Gastrocnemius medialis (tissue), 4 donors: ENCODE results near the gene ID1. TPM values are rescaled to one million over a fixed set of nuclear protein-coding genes. Genes with fewer than 3 reads are reported as not detected.

Source experiments
- ATAC-seq, 2 donors: fragments of 150-250 bp; one replicate each; pipeline ENCODE4 v1.9.1; 2016
- DNase-seq, 2 donors: peaks; one replicate each; pipeline ENCODE4 v3.0.0-alpha.2; 2019
- H3K27ac ChIP-seq, 4 donors: fragments of 200-600 bp; sonication (generic); 1 replicate in 1 of 4; 2 replicates in 3 of 4; pipeline ENCODE4 v1.5.1; 2016 to 2018; ENCODE audit warnings: mild to moderate bottlenecking in 2 of 4, moderate library complexity in 1 of 4
- H3K27me3 ChIP-seq, 3 donors: fragments of 200-600 bp; sonication (generic) in 2 of 3; 1 replicate in 1 of 3; 2 replicates in 2 of 3; pipeline versions ENCODE4 v1.5.1 to v1.6.0; 2016 to 2019; ENCODE audit warnings: mild to moderate bottlenecking in 1 of 3, moderate library complexity in 1 of 3
- H3K36me3 ChIP-seq, 2 donors: fragments of 200-600 bp; sonication (generic) in 1 of 2; one replicate each; pipeline ENCODE4 v1.5.1; 2017 to 2018
- H3K4me1 ChIP-seq, 2 donors: fragments of 200-600 bp; sonication (generic) in 1 of 2; one replicate each; pipeline ENCODE4 v1.5.1; 2016 to 2017; ENCODE audit warnings: mild to moderate bottlenecking in 2 of 2
- H3K4me3 ChIP-seq, 4 donors: fragments of 200-600 bp; sonication (generic) in 3 of 4; 1 replicate in 1 of 4; 2 replicates in 3 of 4; pipeline ENCODE4 v1.5.1; 2016 to 2019; ENCODE audit warnings: mild to moderate bottlenecking in 2 of 4
- H3K9me3 ChIP-seq, 3 donors: fragments of 200-600 bp; sonication (generic) in 2 of 3; 1 replicate in 1 of 3; 2 replicates in 2 of 3; pipeline ENCODE4 v1.5.1; 2016 to 2019
- CTCF ChIP-seq, 5 experiments: fragments of 450-650 bp in 3 of 5; fragments of 200-600 bp in 2 of 5; sonication (generic) in 2 of 5; IDR thresholded peaks in 4 of 5; conservative IDR thresholded peaks in 1 of 5; 1 replicate in 4 of 5; 2 replicates in 1 of 5; pipeline ENCODE4 v1.5.1; 2016 to 2019; ENCODE audit warnings: antibody characterized with exemption in 5 of 5, mild to moderate bottlenecking in 3 of 5, moderate library complexity in 3 of 5
- POLR2A ChIP-seq, 2 donors: fragments of 450-650 bp; IDR thresholded peaks; one replicate each; pipeline ENCODE4 v1.6.1; 2017; ENCODE audit warnings: antibody characterized with exemption in 2 of 2, mild to moderate bottlenecking in 2 of 2, moderate library complexity in 2 of 2
- in situ Hi-C, 4 donors: fragments of 200-750 bp; cut with MboI; loops; one replicate each; pipeline versions ENCODE4 v1.15.0 to v1.8.0; 2017; ENCODE audit warnings: low sequenced_read_pairs in 4 of 4
- intact Hi-C: fragments of 100-400 bp; cut with DNase I; formaldehyde crosslinking; loops from one replicate; pipeline ENCODE4 v1.15.1; 2023; ENCODE audit warnings: low total_unique reads
- total RNA-seq, 4 donors: library from RNA; depleted of rRNA; stranded (reverse); fragments of >200 nt; gene quantifications; one replicate each; pipeline versions ENCODE4 v1.1.0 to v1.2.3, GENCODE V29; 2016

Gene ID1
- total RNA-seq, 4 donors from 2014 or later: 115 to 206 (median 148) TPM

- H3K4me3 ChIP-seq: no peak overlapping the region
- peak; percentile 75 to 92 for DNase-seq
- intact Hi-C loops: loop anchor here (2.0 kb wide), 1 partner anchor 52 kb away; no protein-coding TSS in a partner anchor
- H3K27ac ChIP-seq: peak overlapping the region; percentile 74 to 84 (median 78)
- in situ Hi-C loops: loop anchor here (5.0 to 25.0 kb wide), 2 partner anchors 51 to 176 kb away; partner anchors contain the start of gene TPX2 (in 1 of the 4)
- no peaks in the 10 kb centered on the region for H3K9me3 ChIP-seq
- peaks cover 15 to 32% of the 10 kb centered on the region in 2 donors for H3K4me1 ChIP-seq
- H3K27me3 ChIP-seq: no peaks in the 10 kb centered on the region
- peaks cover 0 to 37% of the 10 kb centered on the region in 2 donors for H3K36me3 ChIP-seq
- peak; percentile 89 to 93 for ATAC-seq
- TF ChIP-seq CTCF (IDR thresholded peaks at IDR 0.05 in 4 of 5, conservative IDR thresholded peaks at IDR 0.05 in 1 of 5) (no peak), POLR2A (IDR thresholded peaks at IDR 0.05) (no peak)
These were observed 44.1 kb upstream of the ID1 start for GRCh38 chr20:31560746-31561598.

GRCh38 chr20:31562241-31562640 lies 42.8 kb upstream of the ID1 start:
- no peak for ATAC-seq
- peak overlapping the region in 3 of 4 donors; percentile 74 to 84 (median 80) for H3K27ac ChIP-seq
- peaks cover 19 to 32% of the 10 kb centered on the region in 2 donors for H3K4me1 ChIP-seq
- H3K9me3 ChIP-seq: no peaks in the 10 kb centered on the region
- in situ Hi-C loops (loop anchor here (5.0 to 25.0 kb wide), 2 partner anchors 50 to 175 kb away; partner anchors contain the start of gene TPX2 (in 1 of the 4)), intact Hi-C loops (no loop called here)
- H3K36me3 ChIP-seq: peaks cover 0 to 42% of the 10 kb centered on the region in 2 donors
- DNase-seq: no peak
- TF ChIP-seq POLR2A (IDR thresholded peaks at IDR 0.05): no peak
- TF ChIP-seq CTCF (IDR thresholded peaks at IDR 0.05 in 4 of 5, conservative IDR thresholded peaks at IDR 0.05 in 1 of 5): no peak
- H3K4me3 ChIP-seq: no peak overlapping the region
- no peaks in the 10 kb centered on the region for H3K27me3 ChIP-seq

- H3K4me3 ChIP-seq: no peak overlapping the region
- intact Hi-C loops (no loop called here), in situ Hi-C loops (loop anchor here (5.0 to 25.0 kb wide), 2 partner anchors 48 to 173 kb away; partner anchors contain the start of gene TPX2 (in 1 of the 4))
- no peak overlapping the region for H3K27ac ChIP-seq
- no peak for TF ChIP-seq CTCF (IDR thresholded peaks at IDR 0.05 in 4 of 5, conservative IDR thresholded peaks at IDR 0.05 in 1 of 5)
- TF ChIP-seq POLR2A (IDR thresholded peaks at IDR 0.05): no peak
- H3K36me3 ChIP-seq: peaks cover 0 to 42% of the 10 kb centered on the region in 2 donors
- no peaks in the 10 kb centered on the region for H3K9me3 ChIP-seq
- ATAC-seq (no peak), DNase-seq (no peak)
- peaks cover 19 to 32% of the 10 kb centered on the region in 2 donors for H3K4me1 ChIP-seq
- H3K27me3 ChIP-seq: no peaks in the 10 kb centered on the region
These were observed 40.8 kb upstream of the ID1 start for GRCh38 chr20:31564284-31564683.

- no peaks in the 10 kb centered on the region for H3K9me3 ChIP-seq
- no peak for TF ChIP-seq POLR2A (IDR thresholded peaks at IDR 0.05)
- no peak for TF ChIP-seq CTCF (IDR thresholded peaks at IDR 0.05 in 4 of 5, conservative IDR thresholded peaks at IDR 0.05 in 1 of 5)
- peaks cover 0 to 42% of the 10 kb centered on the region in 2 donors for H3K36me3 ChIP-seq
- in situ Hi-C loops: loop anchor here in 1 of 4 donors (25.0 kb wide), 1 partner anchor 171 kb away; the partner anchor contains the start of gene TPX2
- H3K27me3 ChIP-seq: no peaks in the 10 kb centered on the region
- intact Hi-C loops: no loop called here
- H3K27ac ChIP-seq: peak overlapping the region in 1 of 4 donors; percentile 32
- H3K4me1 ChIP-seq: peaks cover 9 to 19% of the 10 kb centered on the region in 2 donors
- DNase-seq: no peak
- ATAC-seq: no peak
- no peak overlapping the region for H3K4me3 ChIP-seq
These were observed 39.3 kb upstream of the ID1 start for GRCh38 chr20:31565699-31566318.
